Stimulated activated CD4-positive, alpha-beta T cell treated with anti-CD3 and anti-CD28 coated beads, Interleukin-4, amount 100 ng/mL, for 24 hours (primary cell): ENCODE measurements around the gene HNRNPA0.
"Not testable (repeated sequence)": the region's sequence is repeated elsewhere in the genome, so short reads cannot be mapped to it uniquely, and the experiment has no call there.

Source experiments
- DNase-seq: peaks from one replicate; pipeline ENCODE4 v3.0.0-alpha.2; 2020

Gene HNRNPA0

GRCh38 chr5:137754188-137754960 is at the start of gene HNRNPA0:
Gene HNRNPA0 (minus strand): TSS chr5:137754363. CDS start chr5:137754066, 297 bp downstream.
- peak; percentile 97 for DNase-seq

GRCh38 chr5:137802282-137803210 is 48.4 kb upstream of the HNRNPA0 start:
- no peak for DNase-seq

GRCh38 chr5:137800700-137801411 is 46.7 kb upstream of the HNRNPA0 start:
- DNase-seq: no peak

GRCh38 chr5:137796279-137796678 is 42.1 kb upstream of the HNRNPA0 start:
- no peak for DNase-seq

GRCh38 chr5:137794863-137795262 is 40.7 kb upstream of the HNRNPA0 start:
- no peak for DNase-seq

- no peak for DNase-seq
Observed at GRCh38 chr5:137792303-137792702, 38.1 kb upstream of the HNRNPA0 start.

GRCh38 chr5:137791799-137792198 is 37.6 kb upstream of the HNRNPA0 start:
- DNase-seq: no peak

GRCh38 chr5:137791387-137791786 is 37.2 kb upstream of the HNRNPA0 start:
- DNase-seq: no peak

- not testable (repeated sequence) for DNase-seq
Observed at GRCh38 chr5:137788560-137788959, 34.4 kb upstream of the HNRNPA0 start.

- DNase-seq: no peak
Observed at GRCh38 chr5:137782984-137783536, 28.9 kb upstream of the HNRNPA0 start.

GRCh38 chr5:137782055-137782454 is 27.9 kb upstream of the HNRNPA0 start:
- DNase-seq: no peak

- DNase-seq: no peak
Observed at GRCh38 chr5:137778772-137779564, 24.8 kb upstream of the HNRNPA0 start.

- not testable (repeated sequence) for DNase-seq
Observed at GRCh38 chr5:137767937-137768336, 13.8 kb upstream of the HNRNPA0 start.

GRCh38 chr5:137761566-137761965 is 7.4 kb upstream of the HNRNPA0 start:
- DNase-seq: no peak

GRCh38 chr5:137760719-137761516 is 6.8 kb upstream of the HNRNPA0 start:
- no peak for DNase-seq

- DNase-seq: no peak
Observed at GRCh38 chr5:137760294-137760693, 6.1 kb upstream of the HNRNPA0 start.

GRCh38 chr5:137758715-137759306 is 4.6 kb upstream of the HNRNPA0 start:
- DNase-seq: no peak

- no peak for DNase-seq
Observed at GRCh38 chr5:137758121-137758520, 4.0 kb upstream of the HNRNPA0 start.

- DNase-seq: no peak
Observed at GRCh38 chr5:137757634-137758033, 3.5 kb upstream of the HNRNPA0 start.

- no peak for DNase-seq
Observed at GRCh38 chr5:137754961-137755762, 999 bp upstream of the HNRNPA0 start.
